A549 (cell line): ENCODE measurements around the gene SERPINB8.

Experiments
- CEBPB ChIP-seq, 2 experiments: fragments of >200 bp in 1 of 2; sonication (Bioruptor Twin) in 1 of 2; formaldehyde crosslinking in 1 of 2; IDR thresholded peaks; 2 replicates each; pipeline ENCODE4 v1.6.1; 2012 to 2016
- CHD2 ChIP-seq: fragments of 150-350 bp; IDR thresholded peaks from 2 replicates; pipeline ENCODE4 v1.6.1; 2014; ENCODE audit warnings: low read length; ENCODE audit not compliant: partially characterized antibody
- EP300 ChIP-seq, 2 experiments: fragments of >200 bp; sonication (Bioruptor Twin); formaldehyde crosslinking; IDR thresholded peaks; 2 replicates in 1 of 2; 3 replicates in 1 of 2; pipeline ENCODE4 v1.6.1; 2016 to 2017
- JUN ChIP-seq, 2 experiments: fragments of >200 bp; sonication (Bioruptor Twin); formaldehyde crosslinking; IDR thresholded peaks; 2 replicates in 1 of 2; 3 replicates in 1 of 2; pipeline ENCODE4 v1.6.1; 2016 to 2017
- POLR2A ChIP-seq: IDR thresholded peaks from 2 replicates; pipeline ENCODE4 v1.6.1; 2012; ENCODE audit warnings: mild to moderate bottlenecking, low read length
- POLR2AphosphoS2 ChIP-seq: conservative IDR thresholded peaks from 2 replicates; pipeline ENCODE4 v1.6.1; 2012; ENCODE audit warnings: low read length, improper control_type of control experiment, inconsistent platforms
- TF ChIP-seq, protein P1 (sequence below): fragments of >200 bp; sonication (Bioruptor Twin); formaldehyde crosslinking; IDR thresholded peaks from 3 replicates; pipeline ENCODE4 v1.5.1; 2016
- TF ChIP-seq, protein P2 (sequence below): fragments of 200-600 bp; sonication (generic); IDR thresholded peaks from 2 replicates; pipeline ENCODE4 v1.6.1; 2016; ENCODE audit warnings: antibody characterized with exemption, mild to moderate bottlenecking, moderate library complexity

DNA sequence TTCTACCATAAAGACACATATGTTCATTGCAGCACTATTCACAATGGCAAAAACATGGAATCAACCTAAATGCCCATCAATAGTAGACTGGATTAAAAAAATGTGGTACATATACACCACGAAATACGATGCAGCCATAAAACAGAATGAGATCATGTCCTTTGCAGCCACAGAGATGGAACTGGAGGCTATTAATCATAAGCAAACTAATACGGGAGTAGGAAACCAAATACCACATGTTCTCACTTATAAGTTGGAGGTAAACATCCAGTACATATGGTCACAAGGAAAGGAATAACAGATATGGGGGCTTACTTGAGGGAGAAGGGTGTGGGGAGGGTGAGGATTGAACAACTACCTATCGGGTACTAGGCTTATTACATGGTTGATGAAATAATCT lies 13.1 kb upstream of the SERPINB8 start:
- TF ChIP-seq EP300 (IDR thresholded peaks at IDR 0.05) = no peak
- TF ChIP-seq, protein P1, sequence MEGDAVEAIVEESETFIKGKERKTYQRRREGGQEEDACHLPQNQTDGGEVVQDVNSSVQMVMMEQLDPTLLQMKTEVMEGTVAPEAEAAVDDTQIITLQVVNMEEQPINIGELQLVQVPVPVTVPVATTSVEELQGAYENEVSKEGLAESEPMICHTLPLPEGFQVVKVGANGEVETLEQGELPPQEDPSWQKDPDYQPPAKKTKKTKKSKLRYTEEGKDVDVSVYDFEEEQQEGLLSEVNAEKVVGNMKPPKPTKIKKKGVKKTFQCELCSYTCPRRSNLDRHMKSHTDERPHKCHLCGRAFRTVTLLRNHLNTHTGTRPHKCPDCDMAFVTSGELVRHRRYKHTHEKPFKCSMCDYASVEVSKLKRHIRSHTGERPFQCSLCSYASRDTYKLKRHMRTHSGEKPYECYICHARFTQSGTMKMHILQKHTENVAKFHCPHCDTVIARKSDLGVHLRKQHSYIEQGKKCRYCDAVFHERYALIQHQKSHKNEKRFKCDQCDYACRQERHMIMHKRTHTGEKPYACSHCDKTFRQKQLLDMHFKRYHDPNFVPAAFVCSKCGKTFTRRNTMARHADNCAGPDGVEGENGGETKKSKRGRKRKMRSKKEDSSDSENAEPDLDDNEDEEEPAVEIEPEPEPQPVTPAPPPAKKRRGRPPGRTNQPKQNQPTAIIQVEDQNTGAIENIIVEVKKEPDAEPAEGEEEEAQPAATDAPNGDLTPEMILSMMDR = no peak
- no peak for TF ChIP-seq CHD2
- TF ChIP-seq JUN (IDR thresholded peaks at IDR 0.05) = no peak
- TF ChIP-seq POLR2AphosphoS2 = no peak
- no peak for TF ChIP-seq POLR2A
- TF ChIP-seq, protein P2, sequence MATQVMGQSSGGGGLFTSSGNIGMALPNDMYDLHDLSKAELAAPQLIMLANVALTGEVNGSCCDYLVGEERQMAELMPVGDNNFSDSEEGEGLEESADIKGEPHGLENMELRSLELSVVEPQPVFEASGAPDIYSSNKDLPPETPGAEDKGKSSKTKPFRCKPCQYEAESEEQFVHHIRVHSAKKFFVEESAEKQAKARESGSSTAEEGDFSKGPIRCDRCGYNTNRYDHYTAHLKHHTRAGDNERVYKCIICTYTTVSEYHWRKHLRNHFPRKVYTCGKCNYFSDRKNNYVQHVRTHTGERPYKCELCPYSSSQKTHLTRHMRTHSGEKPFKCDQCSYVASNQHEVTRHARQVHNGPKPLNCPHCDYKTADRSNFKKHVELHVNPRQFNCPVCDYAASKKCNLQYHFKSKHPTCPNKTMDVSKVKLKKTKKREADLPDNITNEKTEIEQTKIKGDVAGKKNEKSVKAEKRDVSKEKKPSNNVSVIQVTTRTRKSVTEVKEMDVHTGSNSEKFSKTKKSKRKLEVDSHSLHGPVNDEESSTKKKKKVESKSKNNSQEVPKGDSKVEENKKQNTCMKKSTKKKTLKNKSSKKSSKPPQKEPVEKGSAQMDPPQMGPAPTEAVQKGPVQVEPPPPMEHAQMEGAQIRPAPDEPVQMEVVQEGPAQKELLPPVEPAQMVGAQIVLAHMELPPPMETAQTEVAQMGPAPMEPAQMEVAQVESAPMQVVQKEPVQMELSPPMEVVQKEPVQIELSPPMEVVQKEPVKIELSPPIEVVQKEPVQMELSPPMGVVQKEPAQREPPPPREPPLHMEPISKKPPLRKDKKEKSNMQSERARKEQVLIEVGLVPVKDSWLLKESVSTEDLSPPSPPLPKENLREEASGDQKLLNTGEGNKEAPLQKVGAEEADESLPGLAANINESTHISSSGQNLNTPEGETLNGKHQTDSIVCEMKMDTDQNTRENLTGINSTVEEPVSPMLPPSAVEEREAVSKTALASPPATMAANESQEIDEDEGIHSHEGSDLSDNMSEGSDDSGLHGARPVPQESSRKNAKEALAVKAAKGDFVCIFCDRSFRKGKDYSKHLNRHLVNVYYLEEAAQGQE = no peak
- no peak for TF ChIP-seq CEBPB (IDR thresholded peaks at IDR 0.05)
